Measurements from ENCODE around the gene FBXO8.
"Not testable (repeated sequence)": the region's sequence is repeated elsewhere in the genome, so short reads cannot be mapped to it uniquely, and the experiment has no call there.

The FBXO8 gene, protein sequence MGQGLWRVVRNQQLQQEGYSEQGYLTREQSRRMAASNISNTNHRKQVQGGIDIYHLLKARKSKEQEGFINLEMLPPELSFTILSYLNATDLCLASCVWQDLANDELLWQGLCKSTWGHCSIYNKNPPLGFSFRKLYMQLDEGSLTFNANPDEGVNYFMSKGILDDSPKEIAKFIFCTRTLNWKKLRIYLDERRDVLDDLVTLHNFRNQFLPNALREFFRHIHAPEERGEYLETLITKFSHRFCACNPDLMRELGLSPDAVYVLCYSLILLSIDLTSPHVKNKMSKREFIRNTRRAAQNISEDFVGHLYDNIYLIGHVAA

DNA sequence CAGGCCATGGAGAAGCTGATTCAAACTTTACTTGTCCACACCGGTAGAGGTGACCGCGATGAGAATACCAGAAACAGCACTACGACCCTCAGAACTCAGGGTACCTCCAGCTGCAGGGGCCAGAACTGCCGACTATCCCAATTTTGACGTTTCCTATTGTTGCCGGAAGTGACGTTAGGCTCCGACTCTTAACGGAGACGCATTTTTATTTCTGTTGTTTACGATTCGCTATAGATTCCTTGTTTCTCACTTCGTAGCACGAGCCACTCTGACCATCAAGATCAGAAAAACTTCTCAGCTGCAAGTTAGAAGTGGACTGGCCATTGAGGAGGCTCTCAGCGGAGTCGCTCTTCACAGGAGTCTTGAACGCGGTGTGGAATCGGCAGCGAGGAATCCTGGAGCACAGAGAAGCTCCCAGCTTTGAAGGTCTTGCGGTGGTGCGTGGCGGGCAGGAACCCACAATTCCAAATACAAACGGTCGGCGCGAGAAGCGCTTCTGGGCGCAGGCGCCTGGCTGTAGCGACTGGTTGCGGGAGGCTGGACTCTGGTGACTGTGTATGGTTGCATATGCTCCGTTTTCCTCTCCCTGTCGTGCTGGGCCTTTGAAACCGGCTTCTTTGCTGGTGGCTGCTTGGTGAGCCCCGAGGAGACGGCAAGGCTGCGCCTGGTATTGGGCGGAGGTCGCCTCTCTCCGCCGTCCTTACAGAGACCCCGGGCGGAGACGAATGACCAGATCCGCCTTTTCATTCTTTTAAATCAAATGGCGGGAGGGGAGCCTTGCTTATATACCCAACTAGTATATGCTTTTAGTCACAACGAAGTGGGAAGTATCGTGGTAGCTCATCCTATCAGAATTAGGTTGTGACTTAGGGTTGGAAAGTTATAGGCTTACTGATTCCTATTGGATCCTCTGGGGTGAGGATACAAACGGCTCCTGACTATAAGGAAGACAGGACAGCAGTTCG, at the start of gene FBXO8, which contains the start of gene CEP44:
Gene FBXO8, minus strand, starts transcription at position 161 of the 965 bp plus-strand sequence. CDS start 20,575 bp downstream, outside the sequence.
Gene CEP44, plus strand, starts transcription at position 405 of the 965 bp plus-strand sequence. CDS start 15,211 bp downstream, outside the sequence.
- peak; percentile 87 for DNase-seq

DNA sequence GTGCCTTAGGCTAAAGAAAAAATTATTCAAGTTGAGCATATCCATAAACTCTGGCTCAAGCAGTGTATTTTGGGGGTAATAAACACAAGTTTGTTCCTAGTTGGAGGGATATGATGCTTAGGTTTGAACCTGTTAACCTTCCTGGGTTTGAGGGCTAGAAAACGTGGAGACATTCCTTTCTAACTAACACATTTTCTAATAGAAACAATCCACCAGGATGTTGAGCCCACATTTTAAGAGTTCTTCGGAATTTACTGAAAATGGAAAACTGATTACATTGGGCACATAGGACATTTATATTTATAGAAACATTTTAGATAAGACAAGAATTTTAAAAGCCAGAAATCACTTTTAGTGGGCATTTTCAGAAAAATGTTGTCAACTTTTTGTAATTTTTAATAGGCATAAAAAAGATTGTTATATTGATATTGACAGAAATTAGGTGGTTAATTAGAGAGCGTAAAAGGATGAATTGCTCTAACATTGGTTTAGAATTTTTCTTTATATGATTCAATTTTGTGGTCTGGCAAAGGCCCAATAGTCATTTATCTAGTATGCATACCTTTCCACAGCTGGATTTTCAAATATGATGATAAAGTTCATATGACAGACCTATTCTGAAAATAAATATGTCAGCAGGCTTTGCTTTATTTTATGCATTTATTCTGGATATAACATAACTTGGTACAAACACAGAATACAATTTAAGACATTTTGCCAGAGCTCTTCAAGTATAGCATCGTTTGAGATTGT, 49.5 kb upstream of the FBXO8 start:
- DNase-seq = no peak

DNA sequence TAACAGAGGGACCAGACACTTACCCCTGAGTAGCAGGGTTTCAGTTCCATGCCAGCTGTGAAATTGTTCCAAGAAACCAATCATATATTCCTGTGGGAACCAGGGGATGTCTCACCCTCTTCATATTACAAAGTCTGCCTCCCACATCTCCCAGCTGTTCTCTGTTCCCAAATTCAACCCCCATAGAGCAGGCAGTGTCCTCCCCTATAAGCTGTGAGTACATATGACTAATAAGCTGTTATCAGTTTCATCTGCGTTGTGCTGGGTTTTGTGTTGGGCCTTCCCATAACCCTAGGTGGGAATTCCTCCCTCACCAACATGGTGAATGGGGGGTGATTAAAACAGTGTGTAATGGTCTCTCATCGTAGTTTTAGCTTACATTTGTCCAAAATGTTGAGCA, 41.3 kb upstream of the FBXO8 start:
- DNase-seq = no peak

DNA sequence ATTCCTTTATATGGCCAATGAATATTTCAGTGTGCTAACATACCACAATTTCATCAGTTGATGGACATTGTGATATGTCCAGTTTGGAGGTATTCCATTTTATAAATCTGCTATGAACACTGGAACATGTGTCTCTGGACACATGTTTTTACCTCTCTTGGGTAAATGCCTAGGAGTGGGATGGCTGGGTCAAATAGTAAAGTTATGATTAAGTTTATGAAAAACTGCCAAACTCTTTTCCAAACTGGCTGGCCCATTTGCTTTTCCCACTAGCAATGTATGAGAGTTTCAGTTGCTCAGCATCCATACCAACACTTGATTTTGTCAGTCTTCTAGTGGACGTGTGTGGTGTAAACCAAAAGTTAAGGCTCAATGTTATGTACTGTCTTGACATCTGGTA, 40.8 kb upstream of the FBXO8 start:
- no peak for DNase-seq

DNA sequence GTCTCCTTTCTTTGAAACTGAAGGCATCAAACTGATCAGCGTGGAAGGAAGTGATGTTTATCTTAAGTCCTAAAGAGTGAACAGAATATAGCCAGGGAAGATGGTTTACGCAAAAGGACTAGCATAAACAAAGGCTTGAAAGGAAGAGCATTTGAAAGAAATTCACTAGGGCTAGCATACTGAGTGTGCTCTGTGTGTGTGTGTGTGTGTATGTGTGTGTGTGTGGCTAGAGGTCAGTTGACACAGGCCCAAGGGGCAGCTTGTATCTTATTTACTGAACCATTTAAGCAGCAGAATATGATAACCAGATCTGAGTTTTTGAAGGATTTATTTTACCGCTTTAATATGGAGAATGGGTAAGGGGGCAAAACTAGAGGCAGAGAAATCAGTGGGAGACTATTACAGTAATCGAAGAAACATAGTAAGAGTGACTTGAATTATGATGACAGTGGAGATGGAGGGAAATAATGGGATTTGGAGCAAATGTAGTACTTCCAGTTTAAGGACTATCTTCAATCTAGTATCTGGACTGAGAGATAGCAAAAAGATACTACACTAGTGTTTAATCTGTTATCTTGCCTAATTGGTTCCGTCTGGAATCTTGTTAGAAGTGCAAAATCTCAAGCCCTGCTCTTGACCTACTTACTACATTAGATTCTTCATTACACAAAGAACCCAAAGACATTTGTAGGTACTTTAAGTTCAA, 37.2 kb upstream of the FBXO8 start:
- no peak for DNase-seq

DNA sequence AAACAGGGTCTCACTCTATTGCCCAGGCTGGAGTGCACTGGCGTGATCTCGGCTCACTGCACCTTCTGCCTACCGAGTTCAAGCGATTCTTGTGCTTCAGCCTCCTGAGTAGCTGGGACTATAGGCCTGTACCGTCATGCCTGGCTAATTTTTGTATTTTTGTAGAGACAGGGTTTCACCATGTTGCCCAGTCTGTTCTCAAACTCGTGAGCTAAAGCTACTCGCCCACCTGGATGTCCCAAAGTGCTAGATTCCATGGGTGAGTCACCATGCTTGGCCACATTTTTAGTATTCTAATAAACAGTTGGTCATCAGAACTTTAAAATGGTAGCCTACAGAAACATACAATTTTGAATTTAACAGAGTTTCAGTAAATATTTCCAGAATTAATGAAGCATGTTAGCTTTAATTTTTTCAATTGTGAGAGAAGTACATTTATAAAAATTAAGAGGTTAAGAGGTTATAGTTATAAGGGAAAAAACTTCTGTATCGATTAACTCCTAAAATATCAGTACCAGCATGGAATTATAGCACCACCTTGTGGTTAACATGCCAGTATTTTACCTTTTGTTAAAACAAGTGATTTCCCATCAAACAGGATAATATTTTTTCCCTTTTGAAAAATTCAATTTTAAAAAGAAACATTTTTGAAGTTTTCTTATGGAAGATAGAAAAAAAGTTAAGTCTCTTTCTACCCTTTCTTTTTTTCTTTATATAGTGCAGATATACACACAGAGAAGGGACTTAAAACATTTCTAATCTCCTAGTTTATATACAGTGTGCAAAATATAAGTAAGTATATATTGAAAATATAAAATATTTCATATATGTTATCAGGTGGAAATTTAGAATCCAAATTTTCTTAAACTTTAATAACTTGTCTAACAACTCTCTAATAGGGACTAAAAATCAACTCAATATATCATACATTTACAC, 35.6 kb upstream of the FBXO8 start:
- DNase-seq = no peak

DNA sequence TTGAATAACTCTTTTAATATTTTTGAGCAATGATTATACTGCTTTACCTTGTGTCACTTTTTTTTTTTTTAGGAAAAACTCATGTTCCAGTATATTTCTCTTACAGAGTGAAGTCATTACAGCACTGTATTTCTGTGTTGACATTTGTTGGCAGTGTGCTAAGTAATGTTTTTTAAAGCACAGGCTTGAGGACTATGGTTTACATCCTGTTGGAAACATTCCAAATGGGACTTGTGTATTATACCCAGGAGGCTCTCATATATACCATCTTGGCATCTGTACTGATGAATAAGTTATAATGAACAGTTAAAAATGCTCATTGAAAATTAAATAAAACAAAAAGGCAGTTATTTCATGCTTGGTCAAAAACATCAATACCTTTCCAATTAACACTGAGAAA, 34.1 kb upstream of the FBXO8 start:
- DNase-seq = no peak

DNA sequence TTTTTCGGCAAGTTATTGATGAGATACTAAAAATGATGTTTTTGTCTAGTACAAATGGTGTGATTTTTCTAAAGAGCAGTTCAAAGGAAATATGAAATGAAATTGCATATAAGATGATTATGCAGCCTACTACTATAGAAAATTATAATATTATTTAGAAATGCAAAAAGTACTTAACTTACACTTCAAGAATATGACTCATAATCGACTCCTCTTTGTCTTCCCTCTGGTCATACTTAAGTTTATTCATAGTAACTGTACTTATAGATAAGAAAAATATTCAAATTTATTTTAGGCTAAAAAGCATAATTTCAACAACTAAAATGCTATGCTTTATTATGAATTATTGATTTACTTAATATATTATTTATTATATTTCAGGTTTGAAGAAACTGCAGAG, 33.5 kb upstream of the FBXO8 start:
- DNase-seq = no peak

DNA sequence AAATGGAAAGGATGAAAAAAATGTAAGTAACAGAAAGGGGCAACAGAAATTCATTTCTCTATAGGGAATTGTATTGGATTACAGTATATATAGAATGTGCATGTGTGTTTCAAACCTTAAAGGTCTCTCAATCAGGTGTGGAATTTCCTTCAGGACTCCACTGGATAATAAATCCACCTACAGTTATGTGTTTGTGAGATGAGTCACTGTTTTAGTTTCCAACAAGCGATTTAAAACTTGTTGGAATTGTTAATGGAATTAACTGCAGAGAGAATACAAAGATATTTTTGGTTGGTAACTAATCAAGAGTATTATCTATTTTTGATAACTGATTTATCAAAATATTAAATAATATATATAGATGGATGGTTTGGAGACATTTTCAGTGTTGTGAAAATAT, 33.1 kb upstream of the FBXO8 start:
- no peak for DNase-seq

DNA sequence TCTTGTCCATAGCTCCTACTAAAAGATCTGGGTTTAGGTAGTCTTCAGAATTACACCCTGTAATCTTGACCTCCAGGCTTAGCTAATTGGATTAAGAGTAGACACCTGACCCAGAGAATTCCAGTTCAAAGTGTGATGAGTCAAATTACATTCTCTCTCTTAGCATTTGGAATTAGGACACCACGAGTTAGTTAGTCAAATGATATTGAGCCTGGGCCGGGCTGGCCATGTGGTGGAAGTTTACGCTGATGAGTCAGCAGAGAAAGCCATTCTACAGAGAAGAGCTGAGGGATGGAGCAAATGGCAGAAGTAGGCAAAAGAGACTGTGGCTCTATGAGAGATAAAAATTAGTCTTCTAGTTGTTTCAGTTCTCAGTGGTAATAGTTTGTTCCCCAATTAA, 31.3 kb upstream of the FBXO8 start:
- DNase-seq = no peak

DNA sequence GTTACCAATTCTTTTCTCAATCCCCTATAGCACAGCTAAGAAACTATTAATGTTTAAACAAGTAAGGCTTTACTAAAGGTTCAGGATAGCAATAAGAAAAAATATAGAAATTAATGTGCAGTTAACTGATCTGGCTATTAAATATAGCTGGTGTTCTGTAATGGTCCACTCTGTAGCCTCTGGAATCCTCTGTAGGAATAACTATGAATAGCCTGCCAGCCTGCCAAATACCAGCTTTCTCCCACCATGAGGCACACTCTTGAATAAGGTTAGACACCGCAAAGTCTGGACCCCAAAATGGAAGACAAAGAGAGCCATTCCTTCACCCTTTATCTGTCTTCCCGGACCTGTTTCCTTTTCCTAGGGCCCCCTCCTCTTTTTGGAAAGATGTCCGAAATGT, 30.8 kb upstream of the FBXO8 start:
- DNase-seq = no peak

DNA sequence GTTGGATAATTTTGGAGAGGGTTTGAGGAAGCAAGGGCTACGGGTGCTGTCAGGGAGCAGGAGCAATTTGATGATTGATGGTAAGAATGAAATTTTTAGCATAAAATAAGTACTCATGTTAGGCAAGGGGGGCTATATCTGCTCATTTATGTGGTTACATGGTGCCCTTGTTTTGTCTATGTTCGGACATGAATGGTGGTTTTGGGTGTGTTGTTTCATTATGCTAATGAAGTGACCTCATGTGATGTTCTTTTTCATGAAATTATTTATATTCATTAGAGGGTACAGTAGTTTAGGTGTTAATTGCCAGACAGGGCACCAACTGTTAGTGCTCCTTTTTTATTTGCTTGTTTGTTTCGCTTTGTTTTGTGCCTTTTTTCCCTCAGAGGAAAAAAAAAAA, 29.5 kb upstream of the FBXO8 start:
- no peak for DNase-seq

DNA sequence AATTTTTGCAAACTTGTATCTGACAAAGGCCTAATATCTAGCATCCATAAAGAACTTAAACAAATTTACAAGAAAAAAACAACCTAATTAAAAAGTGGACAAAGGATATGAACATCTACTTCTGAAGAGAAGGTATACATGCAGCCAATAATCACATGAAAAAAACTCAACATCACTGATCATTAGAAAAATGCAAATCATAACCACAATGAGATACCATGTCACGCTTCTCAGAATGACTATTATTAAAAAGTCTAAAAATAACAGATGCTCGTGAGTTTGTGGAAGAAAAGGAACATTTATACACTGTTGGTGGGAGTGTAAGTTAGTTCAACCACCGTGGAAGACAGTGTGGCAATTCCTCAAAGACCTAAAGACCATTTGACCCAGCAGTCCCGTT, 24.2 kb upstream of the FBXO8 start:
- DNase-seq = no peak

DNA sequence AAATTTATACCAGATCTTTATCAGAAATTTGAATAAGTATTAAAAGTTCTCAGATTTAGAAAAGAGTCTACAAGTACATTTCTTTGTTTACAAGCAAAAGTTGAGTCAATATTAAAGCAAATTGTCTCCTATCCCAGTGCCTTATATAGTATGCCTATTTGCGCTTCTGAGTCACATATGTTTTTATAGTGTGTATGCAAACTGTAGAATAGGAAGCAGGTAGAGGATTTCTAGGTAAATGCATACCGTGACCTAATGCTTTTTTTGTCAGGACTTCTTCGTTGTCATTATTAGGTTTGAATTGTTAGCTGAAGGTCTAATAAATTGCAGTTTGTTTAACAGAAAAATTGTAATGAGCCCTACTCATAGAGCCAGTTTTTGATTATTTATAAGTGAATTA, 22.5 kb upstream of the FBXO8 start:
- DNase-seq = no peak

DNA sequence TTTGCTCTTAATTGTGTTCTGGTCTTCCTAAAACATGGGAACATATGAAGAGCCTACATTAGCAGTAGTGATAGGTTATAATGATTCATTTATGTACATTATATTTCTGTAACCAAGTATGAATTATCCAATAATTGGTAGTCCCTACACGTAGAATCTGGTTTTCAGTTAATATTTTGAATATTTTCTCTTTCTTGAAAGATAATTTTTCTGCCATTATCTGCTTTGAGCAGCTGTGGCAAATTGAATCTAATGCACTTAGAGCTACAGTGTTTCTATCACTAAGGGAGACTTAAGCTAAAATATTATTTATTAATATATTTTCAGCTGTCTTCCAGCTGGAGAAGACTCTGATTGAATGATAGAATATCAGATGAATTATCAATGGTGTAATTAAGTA, 21.2 kb upstream of the FBXO8 start:
- no peak for DNase-seq

DNA sequence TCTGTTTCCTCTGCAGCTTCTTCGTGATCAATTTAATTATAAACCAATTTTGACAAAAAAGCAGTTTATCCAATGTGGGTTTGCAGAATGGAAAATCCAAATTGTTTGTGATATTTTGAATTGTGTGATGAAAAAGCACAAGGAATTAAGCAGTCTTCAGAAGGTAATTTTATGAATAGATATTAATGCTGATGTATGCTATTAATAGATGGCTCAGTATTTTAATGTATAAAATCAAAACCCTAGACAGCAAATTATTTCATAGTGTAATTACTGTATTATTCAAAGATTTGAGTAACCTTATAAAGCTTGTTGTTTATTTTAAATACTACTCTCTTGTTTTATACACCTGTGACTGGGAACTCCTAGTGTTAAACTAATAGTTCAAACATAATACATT, 20.2 kb upstream of the FBXO8 start:
- DNase-seq = no peak

DNA sequence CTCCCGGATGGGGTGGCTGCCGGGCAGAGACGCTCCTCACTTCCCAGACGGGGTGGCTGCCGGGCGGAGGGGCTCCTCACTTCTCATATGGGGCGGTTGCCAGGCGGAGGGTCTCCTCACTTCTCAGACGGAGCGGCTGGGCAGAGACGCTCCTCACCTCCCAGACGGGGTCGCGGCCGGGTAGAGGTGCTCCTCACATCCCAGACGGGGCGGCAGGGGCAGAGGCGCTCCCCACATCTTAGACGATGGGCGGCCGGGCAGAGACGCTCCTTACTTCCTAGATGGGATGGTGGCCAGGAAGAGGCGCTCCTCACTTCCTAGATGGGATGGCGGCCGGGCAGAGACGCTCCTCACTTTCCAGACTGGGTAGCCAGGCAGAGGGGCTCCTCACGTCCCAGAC, 11.7 kb upstream of the FBXO8 start:
- not testable (repeated sequence) for DNase-seq

DNA sequence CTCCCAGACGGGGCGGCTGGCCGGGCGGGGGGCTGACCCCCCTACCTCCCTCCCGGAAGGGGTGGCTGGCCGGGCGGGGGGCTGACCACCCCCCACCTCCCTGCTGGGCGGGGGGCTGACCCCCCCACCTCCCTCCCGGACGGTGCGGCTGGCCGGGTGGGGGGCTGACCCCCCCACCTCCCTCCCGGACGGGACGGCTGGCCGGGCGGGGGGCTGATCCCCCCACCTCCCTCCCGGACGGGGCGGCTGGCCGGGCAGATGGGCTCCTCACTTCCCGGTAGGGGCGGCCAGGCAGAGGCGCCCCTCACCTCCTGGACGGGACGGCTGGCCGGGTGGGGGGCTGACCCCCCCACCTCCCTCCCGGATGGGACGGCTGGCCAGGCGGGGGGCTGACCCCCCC, 11.2 kb upstream of the FBXO8 start:
- DNase-seq = not testable (repeated sequence)

DNA sequence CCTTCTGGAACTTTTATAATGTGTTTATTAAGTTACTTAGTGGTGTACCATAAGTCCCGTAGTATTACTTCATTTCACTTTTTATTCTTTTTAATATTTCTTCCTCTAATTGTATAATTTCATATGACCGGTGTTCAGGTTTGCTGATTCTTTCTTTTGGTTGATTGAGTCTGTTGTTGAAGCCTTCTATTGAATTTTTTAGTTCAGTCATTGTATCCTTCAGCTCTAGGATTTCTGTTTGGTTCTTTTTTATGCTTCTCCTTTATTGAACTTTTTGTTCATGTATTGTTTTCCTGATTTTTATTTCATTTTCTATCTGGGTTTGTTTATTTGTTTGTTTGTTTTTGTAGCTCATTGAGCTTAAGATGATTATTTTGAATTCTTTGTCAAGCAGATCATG, 9.0 kb upstream of the FBXO8 start:
- no peak for DNase-seq

DNA sequence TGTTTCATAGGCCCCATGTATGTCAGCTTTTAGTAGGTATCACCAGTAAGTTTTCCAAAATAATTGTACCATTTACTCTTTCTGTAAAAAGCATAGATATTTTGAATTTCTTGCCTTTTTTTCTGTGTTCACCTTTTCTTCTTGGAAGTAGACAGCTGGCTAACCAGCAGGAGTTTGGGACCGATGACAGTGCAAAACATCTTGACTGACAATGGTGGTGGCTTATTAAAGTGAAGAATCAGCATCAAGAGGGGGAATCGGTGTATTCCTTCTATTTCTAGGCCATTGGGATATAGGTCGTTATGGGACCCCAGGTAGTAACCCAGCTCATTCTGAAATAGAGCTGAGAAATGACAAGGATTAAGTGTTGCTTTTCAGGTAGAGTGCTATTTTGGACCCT, 3.4 kb upstream of the FBXO8 start:
- no peak for DNase-seq

DNA sequence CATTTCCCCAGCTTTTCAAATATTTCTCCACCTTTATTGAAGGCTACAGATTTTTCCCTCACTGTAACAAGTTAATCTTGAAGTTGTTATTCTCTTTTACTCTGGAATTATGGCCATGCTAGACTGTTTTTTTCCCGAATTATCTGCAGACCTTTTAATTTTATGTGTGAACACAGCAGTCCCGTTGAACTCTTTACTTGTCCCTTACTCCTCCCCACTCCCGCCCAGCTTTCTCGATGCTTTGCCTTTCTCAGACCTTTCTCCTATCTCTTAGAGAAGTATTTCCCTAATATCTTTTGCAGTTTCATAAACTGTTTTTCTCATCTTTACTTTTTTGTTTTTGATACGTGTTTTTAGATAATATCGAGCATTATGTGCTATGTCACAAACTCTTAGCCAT, 1.0 kb upstream of the FBXO8 start:
- DNase-seq = no peak
